ENCODE results near the gene D2HGDH. TPM values are rescaled to one million over a fixed set of nuclear protein-coding genes. Genes with fewer than 3 reads are reported as not detected.

The D2HGDH gene
- total and polyA plus RNA-seq, 2 of the 13 experiments (the other 11 are each of a cell fraction or from before 2014, with no cell fraction given), result 19.2 to 20.3 TPM

- TF ChIP-seq SCMH1 (CRISPR knock-in tag; IDR thresholded peaks at IDR 0.05; ENCODE audit: borderline replicate concordance) (no peak), TCF12 (IDR thresholded peaks at IDR 0.05) (no peak), TCF12 (CRISPR knock-in tag; IDR thresholded peaks at IDR 0.05) (0 out of 2 replicates have a peak, but pooled peaks have one; percentile 17), ZNF678 (CRISPR knock-in tag; IDR thresholded peaks at IDR 0.05) (no peak), ZFP91 (CRISPR knock-in tag; IDR thresholded peaks at IDR 0.05; ENCODE audit: borderline replicate concordance) (no peak; the same call in 1 of the 2 replicates), ZNF564 (CRISPR knock-in tag; IDR thresholded peaks at IDR 0.05) (no peak), ZFY (CRISPR knock-in tag; IDR thresholded peaks at IDR 0.05) (no peak; the same call in 1 of the 2 replicates), ZIK1 (CRISPR knock-in tag; IDR thresholded peaks at IDR 0.05; ENCODE audit: borderline replicate concordance, low read depth) (peak; percentile 75; the same call in 1 of the 2 replicates), GTF2F1 (IDR thresholded peaks at IDR 0.05; ENCODE audit: low read length) (no peak), DMAP1 (CRISPR knock-in tag; IDR thresholded peaks at IDR 0.05) (no peak)
- TF ChIP-seq, protein P1, sequence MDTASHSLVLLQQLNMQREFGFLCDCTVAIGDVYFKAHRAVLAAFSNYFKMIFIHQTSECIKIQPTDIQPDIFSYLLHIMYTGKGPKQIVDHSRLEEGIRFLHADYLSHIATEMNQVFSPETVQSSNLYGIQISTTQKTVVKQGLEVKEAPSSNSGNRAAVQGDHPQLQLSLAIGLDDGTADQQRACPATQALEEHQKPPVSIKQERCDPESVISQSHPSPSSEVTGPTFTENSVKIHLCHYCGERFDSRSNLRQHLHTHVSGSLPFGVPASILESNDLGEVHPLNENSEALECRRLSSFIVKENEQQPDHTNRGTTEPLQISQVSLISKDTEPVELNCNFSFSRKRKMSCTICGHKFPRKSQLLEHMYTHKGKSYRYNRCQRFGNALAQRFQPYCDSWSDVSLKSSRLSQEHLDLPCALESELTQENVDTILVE (CRISPR knock-in tag; IDR thresholded peaks at IDR 0.05), result no peak
- TF ChIP-seq, protein P2, sequence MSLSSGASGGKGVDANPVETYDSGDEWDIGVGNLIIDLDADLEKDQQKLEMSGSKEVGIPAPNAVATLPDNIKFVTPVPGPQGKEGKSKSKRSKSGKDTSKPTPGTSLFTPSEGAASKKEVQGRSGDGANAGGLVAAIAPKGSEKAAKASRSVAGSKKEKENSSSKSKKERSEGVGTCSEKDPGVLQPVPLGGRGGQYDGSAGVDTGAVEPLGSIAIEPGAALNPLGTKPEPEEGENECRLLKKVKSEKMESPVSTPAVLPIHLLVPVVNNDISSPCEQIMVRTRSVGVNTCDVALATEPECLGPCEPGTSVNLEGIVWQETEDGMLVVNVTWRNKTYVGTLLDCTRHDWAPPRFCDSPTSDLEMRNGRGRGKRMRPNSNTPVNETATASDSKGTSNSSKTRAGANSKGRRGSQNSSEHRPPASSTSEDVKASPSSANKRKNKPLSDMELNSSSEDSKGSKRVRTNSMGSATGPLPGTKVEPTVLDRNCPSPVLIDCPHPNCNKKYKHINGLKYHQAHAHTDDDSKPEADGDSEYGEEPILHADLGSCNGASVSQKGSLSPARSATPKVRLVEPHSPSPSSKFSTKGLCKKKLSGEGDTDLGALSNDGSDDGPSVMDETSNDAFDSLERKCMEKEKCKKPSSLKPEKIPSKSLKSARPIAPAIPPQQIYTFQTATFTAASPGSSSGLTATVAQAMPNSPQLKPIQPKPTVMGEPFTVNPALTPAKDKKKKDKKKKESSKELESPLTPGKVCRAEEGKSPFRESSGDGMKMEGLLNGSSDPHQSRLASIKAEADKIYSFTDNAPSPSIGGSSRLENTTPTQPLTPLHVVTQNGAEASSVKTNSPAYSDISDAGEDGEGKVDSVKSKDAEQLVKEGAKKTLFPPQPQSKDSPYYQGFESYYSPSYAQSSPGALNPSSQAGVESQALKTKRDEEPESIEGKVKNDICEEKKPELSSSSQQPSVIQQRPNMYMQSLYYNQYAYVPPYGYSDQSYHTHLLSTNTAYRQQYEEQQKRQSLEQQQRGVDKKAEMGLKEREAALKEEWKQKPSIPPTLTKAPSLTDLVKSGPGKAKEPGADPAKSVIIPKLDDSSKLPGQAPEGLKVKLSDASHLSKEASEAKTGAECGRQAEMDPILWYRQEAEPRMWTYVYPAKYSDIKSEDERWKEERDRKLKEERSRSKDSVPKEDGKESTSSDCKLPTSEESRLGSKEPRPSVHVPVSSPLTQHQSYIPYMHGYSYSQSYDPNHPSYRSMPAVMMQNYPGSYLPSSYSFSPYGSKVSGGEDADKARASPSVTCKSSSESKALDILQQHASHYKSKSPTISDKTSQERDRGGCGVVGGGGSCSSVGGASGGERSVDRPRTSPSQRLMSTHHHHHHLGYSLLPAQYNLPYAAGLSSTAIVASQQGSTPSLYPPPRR (CRISPR knock-in tag; IDR thresholded peaks at IDR 0.05; ENCODE audit: borderline replicate concordance), result no peak
- TF ChIP-seq, protein P3, sequence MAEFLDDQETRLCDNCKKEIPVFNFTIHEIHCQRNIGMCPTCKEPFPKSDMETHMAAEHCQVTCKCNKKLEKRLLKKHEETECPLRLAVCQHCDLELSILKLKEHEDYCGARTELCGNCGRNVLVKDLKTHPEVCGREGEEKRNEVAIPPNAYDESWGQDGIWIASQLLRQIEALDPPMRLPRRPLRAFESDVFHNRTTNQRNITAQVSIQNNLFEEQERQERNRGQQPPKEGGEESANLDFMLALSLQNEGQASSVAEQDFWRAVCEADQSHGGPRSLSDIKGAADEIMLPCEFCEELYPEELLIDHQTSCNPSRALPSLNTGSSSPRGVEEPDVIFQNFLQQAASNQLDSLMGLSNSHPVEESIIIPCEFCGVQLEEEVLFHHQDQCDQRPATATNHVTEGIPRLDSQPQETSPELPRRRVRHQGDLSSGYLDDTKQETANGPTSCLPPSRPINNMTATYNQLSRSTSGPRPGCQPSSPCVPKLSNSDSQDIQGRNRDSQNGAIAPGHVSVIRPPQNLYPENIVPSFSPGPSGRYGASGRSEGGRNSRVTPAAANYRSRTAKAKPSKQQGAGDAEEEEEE (CRISPR knock-in tag; IDR thresholded peaks at IDR 0.05; ENCODE audit: borderline replicate concordance), result no peak
- TF ChIP-seq, protein P4, sequence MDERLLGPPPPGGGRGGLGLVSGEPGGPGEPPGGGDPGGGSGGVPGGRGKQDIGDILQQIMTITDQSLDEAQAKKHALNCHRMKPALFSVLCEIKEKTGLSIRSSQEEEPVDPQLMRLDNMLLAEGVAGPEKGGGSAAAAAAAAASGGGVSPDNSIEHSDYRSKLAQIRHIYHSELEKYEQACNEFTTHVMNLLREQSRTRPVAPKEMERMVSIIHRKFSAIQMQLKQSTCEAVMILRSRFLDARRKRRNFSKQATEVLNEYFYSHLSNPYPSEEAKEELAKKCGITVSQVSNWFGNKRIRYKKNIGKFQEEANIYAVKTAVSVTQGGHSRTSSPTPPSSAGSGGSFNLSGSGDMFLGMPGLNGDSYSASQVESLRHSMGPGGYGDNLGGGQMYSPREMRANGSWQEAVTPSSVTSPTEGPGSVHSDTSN (CRISPR knock-in tag; IDR thresholded peaks at IDR 0.05), result no peak
Measured at GRCh38 chr2:241809383-241810306, 75.2 kb downstream of the D2HGDH start (continued).

Measured in HepG2 (cell line).